ENCODE measurements around the gene BTBD2. TPM values are rescaled to one million over a fixed set of nuclear protein-coding genes. Genes with fewer than 3 reads are reported as not detected.
A peak's percentile ranks its signal among the peaks of the same experiment; 100 is the strongest.

BTBD2 gene
- total and polyA plus RNA-seq, 2 of the 8 experiments (the other 6 are each of a cell fraction or from before 2014, with no cell fraction given), result 91.7 to 92.3 TPM

- no peak overlapping the region; the same call in 1 of the 2 replicates for H3K18ac ChIP-seq (ENCODE audit: extremely low read depth, low read length)
- TF ChIP-seq BRCA1 (IDR thresholded peaks at IDR 0.05; ENCODE audit: low read depth, low read length), result no peak
- TF ChIP-seq KDM1A (IDR thresholded peaks at IDR 0.05; ENCODE audit: borderline replicate concordance, low read length), result peak; percentile 30; the same call in 1 of the 2 replicates
- TF ChIP-seq CBX8 (IDR thresholded peaks at IDR 0.05; ENCODE audit: borderline replicate concordance, low read depth, low read length), result no peak
- TF ChIP-seq RAD21 (IDR thresholded peaks at IDR 0.05 in 1 of 2, conservative IDR thresholded peaks at IDR 0.05 in 1 of 2; ENCODE audit: low read depth in 2 of 2, low read length in 2 of 2), result no peak
- peak overlapping the region in 1 of 2 experiments; percentile 81; a peak in 2 of 4 replicates for H3K4me2 ChIP-seq (ENCODE audit: insufficient read depth in 1 of 2, low read depth in 2 of 2, low read length in 2 of 2)
- no peaks in the 10 kb centered on the region for H3K27me3 ChIP-seq (replicated peaks in 1 of 4; ENCODE audit: control insufficient read depth in 3 of 4, extremely low read depth in 1 of 4, insufficient read depth in 3 of 4, low read length in 3 of 4)
- H2BK20ac ChIP-seq (ENCODE audit: low read length), result no peak overlapping the region
- peak overlapping the region; percentile 59; the same call in 1 of the 2 replicates for H2AFZ ChIP-seq (ENCODE audit: low read length)
- no peaks in the 10 kb centered on the region for H3K9me3 ChIP-seq (ENCODE audit: insufficient read depth in 2 of 2, low read depth in 1 of 2, low read length in 1 of 2)
- no peaks in the 10 kb centered on the region; a peak in 1 of 8 replicates for H3K36me3 ChIP-seq (ENCODE audit: control insufficient read depth in 2 of 4, insufficient read depth in 4 of 4, low read length in 3 of 4)
- WGBS, 2 experiments (ENCODE audit: extremely low coverage in 1 of 2, insufficient coverage in 1 of 2, insufficient read length in 1 of 2, insufficient replicate concordance in 2 of 2, low coverage in 1 of 2, low lambda C conversion rate in 2 of 2, missing lambda C conversion rate in 1 of 2), result 88% methylated on average over 17 of the region's 18 CpGs; no CpG with 5 or more reads in 1 of the 2 experiments
- H2BK15ac ChIP-seq (ENCODE audit: low read length), result 0 out of 2 replicates have a peak overlapping the region, but pooled peaks have one; percentile 88
- H3K79me1 ChIP-seq (ENCODE audit: low read depth, low read length), result peaks cover 16% of the 10 kb centered on the region
- H3K4ac ChIP-seq (replicated peaks; ENCODE audit: insufficient read length, low read depth, low read length), result peak overlapping the region; percentile 19
- H3K23ac ChIP-seq (ENCODE audit: insufficient read length), result no peak overlapping the region
- H2BK5ac ChIP-seq (ENCODE audit: low read depth, low read length), result peak overlapping the region; percentile 29
- H3K27ac ChIP-seq (ENCODE audit: low read depth, low read length), result peak overlapping the region; percentile 64; the same call in 1 of the 2 replicates
- H3K4me1 ChIP-seq (replicated peaks in 1 of 4; ENCODE audit: control insufficient read depth in 3 of 4, insufficient read depth in 4 of 4, low read length in 3 of 4), result peaks cover 0 to 18% (median 14%) of the 10 kb centered on the region in 4 experiments; a peak in 5 of 7 replicates
- H4K91ac ChIP-seq (replicated peaks; ENCODE audit: insufficient read length, low read length), result peak overlapping the region; percentile 54
- ChIA-PET POLR2A (ENCODE audit: partially characterized antibody) (interaction anchor here (0.7 to 22.2 kb wide), 35 partner anchors 8 to 344 kb away, joined by 3 to 524 read pairs (median 4); partner anchors contain the start of gene MOB3A), CTCF (ENCODE audit: partially characterized antibody) (interaction anchor here (0.8 to 2.9 kb wide), 15 partner anchors 8 to 106 kb away, joined by 3 to 17 read pairs (median 4); partner anchors contain the start of gene MOB3A)
- peak overlapping the region; percentile 75; the same call in 1 of the 2 replicates for H2BK12ac ChIP-seq (ENCODE audit: low read depth, low read length)
- DNase-seq (ENCODE audit: low read depth in 1 of 2, low spot score in 2 of 2), result no peak
- H3K79me2 ChIP-seq (ENCODE audit: control insufficient read depth in 1 of 2, insufficient read depth in 2 of 2, low read length in 2 of 2), result peaks cover 9 to 27% of the 10 kb centered on the region in 2 experiments; a peak in 2 of 4 replicates
- peak overlapping the region in 1 of 4 experiments; percentile 54; a peak in 2 of 8 replicates for H3K4me3 ChIP-seq (ENCODE audit: extremely low read depth in 1 of 4, insufficient read depth in 2 of 4, low read depth in 3 of 4, low read length in 4 of 4)
- H3K56ac ChIP-seq (replicated peaks; ENCODE audit: insufficient read length, low read depth, low read length), result no peak overlapping the region
- H4K5ac ChIP-seq (ENCODE audit: insufficient read length, low read depth, low read length), result peak overlapping the region; percentile 10
- peak overlapping the region in 2 of 4 experiments; percentile 58 to 63; a peak in 3 of 7 replicates for H3K9ac ChIP-seq (replicated peaks in 1 of 4; ENCODE audit: extremely low read depth in 1 of 4, low read depth in 3 of 4, low read length in 3 of 4)
- H3K14ac ChIP-seq (ENCODE audit: insufficient read length), result no peak overlapping the region
- peaks cover 4% of the 10 kb centered on the region; the same call in 1 of the 2 replicates for H3K23me2 ChIP-seq (ENCODE audit: low read depth, low read length)
- no peak overlapping the region for H2BK120ac ChIP-seq (replicated peaks; ENCODE audit: low read depth, low read length)
- no peak for FAIRE-seq
- H2AK5ac ChIP-seq (ENCODE audit: low read depth, low read length), result 0 out of 2 replicates have a peak overlapping the region, but pooled peaks have one; percentile 65
- peaks cover 20 to 28% of the 10 kb centered on the region in 2 experiments for H4K20me1 ChIP-seq (replicated peaks in 1 of 2; ENCODE audit: control insufficient read depth in 1 of 2, insufficient read depth in 2 of 2, low read length in 2 of 2)
- H4K8ac ChIP-seq (ENCODE audit: extremely low read depth, insufficient read depth, low read length), result peak overlapping the region; percentile 86
These were observed 36.5 kb upstream of the BTBD2 start for GRCh38 chr19:2051773-2052704.
